Measurements from ENCODE around the gene KRT12. TPM values are rescaled to one million over a fixed set of nuclear protein-coding genes. Genes with fewer than 3 reads are reported as not detected.

The KRT12 gene
- total RNA-seq (0.52 TPM), polyA plus RNA-seq (1.6 TPM)
- long read RNA-seq, donor 1: 0 reads
- long read RNA-seq, donor 2: 0 reads
- long read RNA-seq, donor 3: 0 reads
- long read RNA-seq, donor 4: 0 reads
- long read RNA-seq, donor 5: 0 reads
- long read RNA-seq, donor 6: 0 reads
- long read RNA-seq, donor 7: 0 reads
- long read RNA-seq, donor 8: 0 reads
- long read RNA-seq, donor 9: 0 reads
- long read RNA-seq, donor 10: 0 reads

- no peaks in the 10 kb centered on the region for H3K9me3 ChIP-seq (ENCODE audit: control insufficient read depth in 2 of 2, insufficient read depth in 1 of 2, low read length in 1 of 2)
- H3K4me3 ChIP-seq (ENCODE audit: low read length in 2 of 2): no peak within 1 kb of the TSS
- H3K27me3 ChIP-seq (ENCODE audit: control insufficient read depth in 2 of 2, insufficient read depth in 1 of 2, low read length in 1 of 2): peaks cover 0 to 19% of the 10 kb centered on the region in 2 donors
- no peaks in the 10 kb centered on the region for H3K4me1 ChIP-seq (ENCODE audit: control insufficient read depth in 2 of 2, insufficient read depth in 2 of 2, low read length in 2 of 2)
- DNase-seq (ENCODE audit: low read depth in 6 of 9, low spot score in 9 of 9): no peak
- no peaks in the 10 kb centered on the region for H3K36me3 ChIP-seq (ENCODE audit: control insufficient read depth in 2 of 2, insufficient read depth in 2 of 2, low read length in 1 of 2)
- WGBS: 97% methylated on average over 8 of the region's 8 CpGs
- H3K27ac ChIP-seq (ENCODE audit: low read depth in 1 of 2, low read length in 1 of 2): no peak within 1 kb of the TSS
These were observed at the start of gene KRT12 for GRCh38 chr17:40866838-40867237. Gene KRT12, minus strand, starts transcription at chr17:40867223. Its CDS starts 37 bp downstream, at chr17:40867186.

- H3K4me3 ChIP-seq (ENCODE audit: low read length in 2 of 2): no peak overlapping the region
- WGBS: 56% methylated on average over 1 of the region's 1 CpG
- no peak for DNase-seq (ENCODE audit: low read depth in 6 of 9, low spot score in 9 of 9)
- H3K27ac ChIP-seq (ENCODE audit: low read depth in 1 of 2, low read length in 1 of 2): no peak overlapping the region
- no peaks in the 10 kb centered on the region for H3K27me3 ChIP-seq (ENCODE audit: control insufficient read depth in 2 of 2, insufficient read depth in 1 of 2, low read length in 1 of 2)
- H3K9me3 ChIP-seq (ENCODE audit: control insufficient read depth in 2 of 2, insufficient read depth in 1 of 2, low read length in 1 of 2): no peaks in the 10 kb centered on the region
- no peaks in the 10 kb centered on the region for H3K36me3 ChIP-seq (ENCODE audit: control insufficient read depth in 2 of 2, insufficient read depth in 2 of 2, low read length in 1 of 2)
- peaks cover 0 to 3% of the 10 kb centered on the region in 2 donors for H3K4me1 ChIP-seq (ENCODE audit: control insufficient read depth in 2 of 2, insufficient read depth in 2 of 2, low read length in 2 of 2)
These were observed 49.3 kb upstream of the KRT12 start for GRCh38 chr17:40916366-40916765.

- 61% methylated on average over 2 of the region's 2 CpGs for WGBS
- no peak overlapping the region for H3K27ac ChIP-seq (ENCODE audit: low read depth in 1 of 2, low read length in 1 of 2)
These were observed 48.8 kb upstream of the KRT12 start for GRCh38 chr17:40915721-40916256.

GRCh38 chr17:40915199-40915661 lies 48.2 kb upstream of the KRT12 start:
- no peak overlapping the region for H3K4me3 ChIP-seq (ENCODE audit: low read length in 2 of 2)
- H3K9me3 ChIP-seq (ENCODE audit: control insufficient read depth in 2 of 2, insufficient read depth in 1 of 2, low read length in 1 of 2): no peaks in the 10 kb centered on the region
- H3K27ac ChIP-seq (ENCODE audit: low read depth in 1 of 2, low read length in 1 of 2): no peak overlapping the region
- H3K4me1 ChIP-seq (ENCODE audit: control insufficient read depth in 2 of 2, insufficient read depth in 2 of 2, low read length in 2 of 2): peaks cover 0 to 3% of the 10 kb centered on the region in 2 donors
- H3K27me3 ChIP-seq (ENCODE audit: control insufficient read depth in 2 of 2, insufficient read depth in 1 of 2, low read length in 1 of 2): peaks cover 0 to 3% of the 10 kb centered on the region in 2 donors
- no peaks in the 10 kb centered on the region for H3K36me3 ChIP-seq (ENCODE audit: control insufficient read depth in 2 of 2, insufficient read depth in 2 of 2, low read length in 1 of 2)
- DNase-seq (ENCODE audit: low read depth in 6 of 9, low spot score in 9 of 9): no peak
- 91% methylated on average over 3 of the region's 3 CpGs for WGBS

More at GRCh38 chr17:40915721-40916256, 48.8 kb upstream of the KRT12 start:
- Histone ChIP-seq H3K36me3 (ENCODE audit: control insufficient read depth in 2 of 2, insufficient read depth in 2 of 2, low read length in 1 of 2) (no peaks in the 10 kb centered on the region), H3K9me3 (ENCODE audit: control insufficient read depth in 2 of 2, insufficient read depth in 1 of 2, low read length in 1 of 2) (no peaks in the 10 kb centered on the region), H3K27me3 (ENCODE audit: control insufficient read depth in 2 of 2, insufficient read depth in 1 of 2, low read length in 1 of 2) (peaks cover 0 to 2% of the 10 kb centered on the region in 2 donors), H3K4me3 (ENCODE audit: low read length in 2 of 2) (no peak overlapping the region), H3K4me1 (ENCODE audit: control insufficient read depth in 2 of 2, insufficient read depth in 2 of 2, low read length in 2 of 2) (peaks cover 0 to 3% of the 10 kb centered on the region in 2 donors)
- no peak for DNase-seq (ENCODE audit: low read depth in 6 of 9, low spot score in 9 of 9)

- peaks cover 0 to 5% of the 10 kb centered on the region in 2 donors for H3K4me1 ChIP-seq (ENCODE audit: control insufficient read depth in 2 of 2, insufficient read depth in 2 of 2, low read length in 2 of 2)
- H3K27me3 ChIP-seq (ENCODE audit: control insufficient read depth in 2 of 2, insufficient read depth in 1 of 2, low read length in 1 of 2): peaks cover 0 to 3% of the 10 kb centered on the region in 2 donors
- H3K36me3 ChIP-seq (ENCODE audit: control insufficient read depth in 2 of 2, insufficient read depth in 2 of 2, low read length in 1 of 2): no peaks in the 10 kb centered on the region
- WGBS: 79% methylated on average over 3 of the region's 3 CpGs
- no peak for DNase-seq (ENCODE audit: low read depth in 6 of 9, low spot score in 9 of 9)
- no peaks in the 10 kb centered on the region for H3K9me3 ChIP-seq (ENCODE audit: control insufficient read depth in 2 of 2, insufficient read depth in 1 of 2, low read length in 1 of 2)
- no peak overlapping the region for H3K27ac ChIP-seq (ENCODE audit: low read depth in 1 of 2, low read length in 1 of 2)
- H3K4me3 ChIP-seq (ENCODE audit: low read length in 2 of 2): no peak overlapping the region
These were observed 47.2 kb upstream of the KRT12 start for GRCh38 chr17:40914075-40914855.

- Histone ChIP-seq H3K4me1 (ENCODE audit: control insufficient read depth in 2 of 2, insufficient read depth in 2 of 2, low read length in 2 of 2) (peaks cover 0 to 5% of the 10 kb centered on the region in 2 donors), H3K36me3 (ENCODE audit: control insufficient read depth in 2 of 2, insufficient read depth in 2 of 2, low read length in 1 of 2) (no peaks in the 10 kb centered on the region), H3K4me3 (ENCODE audit: low read length in 2 of 2) (no peak overlapping the region), H3K27me3 (ENCODE audit: control insufficient read depth in 2 of 2, insufficient read depth in 1 of 2, low read length in 1 of 2) (peaks cover 0 to 5% of the 10 kb centered on the region in 2 donors), H3K9me3 (ENCODE audit: control insufficient read depth in 2 of 2, insufficient read depth in 1 of 2, low read length in 1 of 2) (no peaks in the 10 kb centered on the region), H3K27ac (ENCODE audit: low read depth in 1 of 2, low read length in 1 of 2) (no peak overlapping the region)
- DNase-seq (ENCODE audit: low read depth in 6 of 9, low spot score in 9 of 9): no peak
- WGBS: 89% methylated on average over 13 of the region's 13 CpGs
These were observed 45.6 kb upstream of the KRT12 start for GRCh38 chr17:40912486-40913210.

- peaks cover 0 to 5% of the 10 kb centered on the region in 2 donors for H3K27me3 ChIP-seq (ENCODE audit: control insufficient read depth in 2 of 2, insufficient read depth in 1 of 2, low read length in 1 of 2)
- no peak overlapping the region for H3K4me3 ChIP-seq (ENCODE audit: low read length in 2 of 2)
- DNase-seq (ENCODE audit: low read depth in 6 of 9, low spot score in 9 of 9): peak in 1 of 9 donors; percentile 8
- peak overlapping the region in 1 of 2 donors; percentile 37 for H3K27ac ChIP-seq (ENCODE audit: low read depth in 1 of 2, low read length in 1 of 2)
- H3K9me3 ChIP-seq (ENCODE audit: control insufficient read depth in 2 of 2, insufficient read depth in 1 of 2, low read length in 1 of 2): no peaks in the 10 kb centered on the region
- H3K36me3 ChIP-seq (ENCODE audit: control insufficient read depth in 2 of 2, insufficient read depth in 2 of 2, low read length in 1 of 2): no peaks in the 10 kb centered on the region
- peaks cover 0 to 5% of the 10 kb centered on the region in 2 donors for H3K4me1 ChIP-seq (ENCODE audit: control insufficient read depth in 2 of 2, insufficient read depth in 2 of 2, low read length in 2 of 2)
- 91% methylated on average over 3 of the region's 3 CpGs for WGBS
These were observed 43.4 kb upstream of the KRT12 start for GRCh38 chr17:40910441-40910841.

- Histone ChIP-seq H3K27me3 (ENCODE audit: control insufficient read depth in 2 of 2, insufficient read depth in 1 of 2, low read length in 1 of 2) (peaks cover 0 to 5% of the 10 kb centered on the region in 2 donors), H3K36me3 (ENCODE audit: control insufficient read depth in 2 of 2, insufficient read depth in 2 of 2, low read length in 1 of 2) (no peaks in the 10 kb centered on the region), H3K4me1 (ENCODE audit: control insufficient read depth in 2 of 2, insufficient read depth in 2 of 2, low read length in 2 of 2) (peaks cover 0 to 5% of the 10 kb centered on the region in 2 donors), H3K9me3 (ENCODE audit: control insufficient read depth in 2 of 2, insufficient read depth in 1 of 2, low read length in 1 of 2) (no peaks in the 10 kb centered on the region), H3K27ac (ENCODE audit: low read depth in 1 of 2, low read length in 1 of 2) (no peak overlapping the region), H3K4me3 (ENCODE audit: low read length in 2 of 2) (no peak overlapping the region)
- DNase-seq (ENCODE audit: low read depth in 6 of 9, low spot score in 9 of 9): no peak
- 83% methylated on average over 4 of the region's 4 CpGs for WGBS
These were observed 42.7 kb upstream of the KRT12 start for GRCh38 chr17:40909755-40910154.

Data from thymus (tissue), 14 donors.